ENCODE results near the gene NUP133.
A peak's percentile ranks its signal among the peaks of the same experiment; 100 is the strongest.

- TF ChIP-seq EZH2 (IDR thresholded peaks at IDR 0.05; ENCODE audit: borderline replicate concordance, insufficient read depth, low read depth, low read length, poor library complexity, severe bottlenecking) (no peak), CTCF (IDR thresholded peaks at IDR 0.05) (peak; percentile 84)
These were observed 6.6 kb upstream of the NUP133 start for GRCh38 chr1:229514578-229515275.
